A549 treated with AZD2906 at 1 μM for 4 hours (cell line): Measurements from ENCODE around the gene LCMT2. TPM values are rescaled to one million over a fixed set of nuclear protein-coding genes. Genes with fewer than 3 reads are reported as not detected.

ENCODE experiments used
- total RNA-seq: library from RNA; stranded (reverse); fragments of 200-300 nt; extraction: Qiagen RNA extraction; gene quantifications from 5 replicates; pipeline ENCODE4 v1.2.3, GENCODE V29; 2022

The LCMT2 gene, protein sequence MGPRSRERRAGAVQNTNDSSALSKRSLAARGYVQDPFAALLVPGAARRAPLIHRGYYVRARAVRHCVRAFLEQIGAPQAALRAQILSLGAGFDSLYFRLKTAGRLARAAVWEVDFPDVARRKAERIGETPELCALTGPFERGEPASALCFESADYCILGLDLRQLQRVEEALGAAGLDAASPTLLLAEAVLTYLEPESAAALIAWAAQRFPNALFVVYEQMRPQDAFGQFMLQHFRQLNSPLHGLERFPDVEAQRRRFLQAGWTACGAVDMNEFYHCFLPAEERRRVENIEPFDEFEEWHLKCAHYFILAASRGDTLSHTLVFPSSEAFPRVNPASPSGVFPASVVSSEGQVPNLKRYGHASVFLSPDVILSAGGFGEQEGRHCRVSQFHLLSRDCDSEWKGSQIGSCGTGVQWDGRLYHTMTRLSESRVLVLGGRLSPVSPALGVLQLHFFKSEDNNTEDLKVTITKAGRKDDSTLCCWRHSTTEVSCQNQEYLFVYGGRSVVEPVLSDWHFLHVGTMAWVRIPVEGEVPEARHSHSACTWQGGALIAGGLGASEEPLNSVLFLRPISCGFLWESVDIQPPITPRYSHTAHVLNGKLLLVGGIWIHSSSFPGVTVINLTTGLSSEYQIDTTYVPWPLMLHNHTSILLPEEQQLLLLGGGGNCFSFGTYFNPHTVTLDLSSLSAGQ
- 5.8 to 8.0 TPM (median 6.6 TPM) in 5 replicates for total RNA-seq

GRCh38 chr15:43329960-43330779 is at the start of gene LCMT2:
LCMT2 (minus strand) TSS chr15:43330573; CDS start chr15:43330489, 84 bp downstream.

DNA sequence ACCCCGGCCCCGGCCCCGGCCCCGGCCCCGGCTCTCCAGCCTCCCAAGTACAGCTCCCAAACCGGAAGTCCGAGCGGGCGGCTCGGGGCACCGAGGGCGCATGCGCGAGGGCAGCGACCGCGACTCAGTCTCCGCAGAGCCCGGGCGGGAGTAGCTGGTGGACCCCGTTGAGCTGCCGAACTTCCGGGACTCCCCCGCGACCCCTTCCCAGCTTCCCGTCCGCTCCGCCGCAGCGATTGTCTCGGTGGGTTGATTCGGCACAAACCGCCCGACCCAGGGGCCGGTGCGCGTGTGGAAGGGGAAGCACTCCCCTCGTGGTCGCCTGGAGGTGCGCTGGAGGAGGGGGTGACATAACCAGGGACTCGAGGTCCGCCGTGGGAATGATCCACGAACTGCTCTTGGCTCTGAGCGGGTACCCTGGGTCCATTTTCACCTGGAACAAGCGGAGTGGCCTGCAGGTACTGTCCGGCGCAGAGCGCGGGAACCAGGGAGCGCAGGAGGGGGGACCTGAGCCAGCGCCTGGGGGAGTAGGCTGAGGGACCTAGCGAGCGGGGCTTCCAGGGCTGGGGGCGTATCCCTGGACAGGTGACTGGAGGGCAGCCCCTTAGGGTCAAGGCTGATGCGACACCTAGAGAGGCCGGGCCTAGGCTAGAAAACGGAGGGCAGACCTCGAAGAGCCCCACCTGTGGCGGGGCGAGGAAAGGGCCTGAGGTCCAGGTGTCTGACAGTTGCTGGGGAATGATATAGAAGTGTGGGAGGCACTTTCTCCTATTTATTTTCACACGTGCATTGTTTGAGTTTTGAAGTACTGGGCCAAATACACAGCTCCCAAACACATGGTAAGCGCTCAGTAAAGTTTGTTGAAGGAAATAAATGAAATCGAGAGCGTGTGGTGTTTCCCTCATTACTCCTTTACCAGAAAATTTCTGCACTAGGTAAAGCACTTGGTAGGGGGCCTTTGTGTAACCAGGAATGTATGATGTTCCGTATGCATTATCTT is 40.9 kb upstream of the LCMT2 start, which contains the start of the genes TUBGCP4 and ZSCAN29:
Gene TUBGCP4, plus strand, starts transcription at position 127 of the 1,000 bp plus-strand sequence. Its CDS starts 254 bp downstream, at position 381.
Gene ZSCAN29, minus strand, starts transcription at position 69 of the 1,000 bp plus-strand sequence. CDS start 1,130 bp downstream, outside the sequence.

GRCh38 chr15:43302205-43302817 is 28.1 kb downstream of the LCMT2 start, which contains the start of gene TGM7:
TGM7 (minus strand) TSS chr15:43302255.

Other genes with a start within 250 kb of the LCMT2 start
- 3.3 to 4.9 TPM (median 4.0 TPM) in 5 replicates for gene UBR1, start 224.5 kb downstream of the LCMT2 start, total RNA-seq
- gene TMEM62, start 197.0 kb downstream of the LCMT2 start, total RNA-seq = 7.9 to 9.7 TPM (median 8.6 TPM) in 5 replicates
- gene CCNDBP1, start 145.2 kb downstream of the LCMT2 start, total RNA-seq = 24.7 to 27.6 TPM (median 25.9 TPM) in 5 replicates
- gene EPB42, start 109.6 kb downstream of the LCMT2 start, total RNA-seq = not detected in 5 replicates
- gene TGM5, start 63.6 kb downstream of the LCMT2 start, total RNA-seq = not detected in 5 replicates
- not detected in 5 replicates for gene TGM7, start 28.3 kb downstream of the LCMT2 start, total RNA-seq
- gene ZSCAN29, start 40.5 kb upstream of the LCMT2 start, total RNA-seq = 6.9 to 9.7 TPM (median 8.7 TPM) in 5 replicates
- gene TUBGCP4, start 40.5 kb upstream of the LCMT2 start, total RNA-seq = 4.2 to 5.7 TPM (median 5.2 TPM) in 5 replicates
- 13.6 to 18.7 TPM (median 17.1 TPM) in 5 replicates for gene TP53BP1, start 162.6 kb upstream of the LCMT2 start, total RNA-seq
- gene MAP1A, start 187.0 kb upstream of the LCMT2 start, total RNA-seq = 0.45 to 0.63 TPM (median 0.50 TPM) in 5 replicates